A673 (cell line): ENCODE results near the gene NCOR1. TPM values are rescaled to one million over a fixed set of nuclear protein-coding genes. Genes with fewer than 3 reads are reported as not detected.
"Not testable (repeated sequence)": the region's sequence is repeated elsewhere in the genome, so short reads cannot be mapped to it uniquely, and the experiment has no call there.

Experiments
- BruUV-seq: library from RNA; stranded (reverse); fragments of 400-500 nt; replicated peaks from 2 replicates; lab custom pipeline; 2021; lab: Mats Ljungman, UMichigan
- CTCF ChIA-PET: fragments of 300-600 bp; sonication (Branson Sonifier 250); formaldehyde crosslinking; loops from one replicate; lab custom pipeline; 2022; ENCODE audit warnings: antibody characterized with exemption; lab: Charles Lee
- POLR2A ChIA-PET: fragments of 300-600 bp; sonication (Branson Sonifier 250); formaldehyde crosslinking; loops from one replicate; lab custom pipeline; 2022; ENCODE audit warnings: antibody characterized with exemption; ENCODE audit not compliant: low non-redundant PET; lab: Charles Lee
- DNase-seq: peaks from one replicate; pipeline ENCODE4 v3.0.0-alpha.2; 2015; ENCODE audit warnings: low spot score
- H3K27ac ChIP-seq: fragments of 200-600 bp; sonication (generic); 2 replicates; pipeline ENCODE4 v1.5.1; 2016; ENCODE audit warnings: mixed run types, low read depth, mild to moderate bottlenecking, mixed read lengths, antibody characterized with exemption, low read length; ENCODE audit not compliant: poor library complexity, severe bottlenecking
- H3K27me3 ChIP-seq: fragments of 200-600 bp; sonication (generic); replicated peaks from 2 replicates; pipeline ENCODE4 v1.6.1; 2017; ENCODE audit warnings: mixed run types, low read depth, mild to moderate bottlenecking, mixed read lengths, antibody characterized with exemption, low read length; ENCODE audit not compliant: insufficient read depth, poor library complexity
- H3K36me3 ChIP-seq: fragments of 200-600 bp; sonication (generic); 2 replicates; pipeline ENCODE4 v1.6.1; 2016; ENCODE audit warnings: mixed run types, mild to moderate bottlenecking, mixed read lengths, antibody characterized with exemption, low read length; ENCODE audit not compliant: insufficient read depth, poor library complexity, severe bottlenecking
- H3K4me1 ChIP-seq: fragments of 200-600 bp; sonication (generic); 2 replicates; pipeline ENCODE4 v1.6.1; 2017; ENCODE audit warnings: mixed run types, mild to moderate bottlenecking, mixed read lengths, antibody characterized with exemption, low read length; ENCODE audit not compliant: insufficient read depth, poor library complexity, severe bottlenecking
- H3K4me3 ChIP-seq: fragments of 200-600 bp; sonication (generic); 2 replicates; pipeline ENCODE4 v1.5.1; 2016; ENCODE audit warnings: low read depth, mixed run types, mild to moderate bottlenecking, mixed read lengths, low read length; ENCODE audit not compliant: poor library complexity, severe bottlenecking
- H3K9me3 ChIP-seq: fragments of 200-600 bp; sonication (generic); 2 replicates; pipeline ENCODE4 v1.6.1; 2016; ENCODE audit warnings: mixed run types, low read depth, mild to moderate bottlenecking, mixed read lengths, antibody characterized with exemption, low read length; ENCODE audit not compliant: poor library complexity, severe bottlenecking
- CTCF ChIP-seq: fragments of 300-800, 200-600 bp; sonication (generic); conservative IDR thresholded peaks from 2 replicates; pipeline ENCODE4 v1.5.1; 2017; ENCODE audit warnings: low read depth, mild to moderate bottlenecking, antibody characterized with exemption, low read length, moderate library complexity, mixed read lengths
- EZH2 ChIP-seq: fragments of 200-600 bp; sonication (generic); IDR thresholded peaks from 2 replicates; pipeline ENCODE4 v1.6.1; 2017; ENCODE audit warnings: borderline replicate concordance, low read depth, mild to moderate bottlenecking, mixed read lengths, antibody characterized with exemption, low read length; ENCODE audit not compliant: poor library complexity, severe bottlenecking
- intact Hi-C: fragments of 100-400 bp; cut with micrococcal nuclease; formaldehyde crosslinking; loops from one replicate; pipeline ENCODE4 v1.10.0; 2022; ENCODE audit not compliant: unreplicated experiment
- total RNA-seq: library from RNA; stranded (reverse); gene quantifications from 2 replicates; pipeline ENCODE4 v1.2.3, GENCODE V29; 2021

The NCOR1 gene
- total RNA-seq, 1 experiment from 2014 or later: 150 TPM

DNA sequence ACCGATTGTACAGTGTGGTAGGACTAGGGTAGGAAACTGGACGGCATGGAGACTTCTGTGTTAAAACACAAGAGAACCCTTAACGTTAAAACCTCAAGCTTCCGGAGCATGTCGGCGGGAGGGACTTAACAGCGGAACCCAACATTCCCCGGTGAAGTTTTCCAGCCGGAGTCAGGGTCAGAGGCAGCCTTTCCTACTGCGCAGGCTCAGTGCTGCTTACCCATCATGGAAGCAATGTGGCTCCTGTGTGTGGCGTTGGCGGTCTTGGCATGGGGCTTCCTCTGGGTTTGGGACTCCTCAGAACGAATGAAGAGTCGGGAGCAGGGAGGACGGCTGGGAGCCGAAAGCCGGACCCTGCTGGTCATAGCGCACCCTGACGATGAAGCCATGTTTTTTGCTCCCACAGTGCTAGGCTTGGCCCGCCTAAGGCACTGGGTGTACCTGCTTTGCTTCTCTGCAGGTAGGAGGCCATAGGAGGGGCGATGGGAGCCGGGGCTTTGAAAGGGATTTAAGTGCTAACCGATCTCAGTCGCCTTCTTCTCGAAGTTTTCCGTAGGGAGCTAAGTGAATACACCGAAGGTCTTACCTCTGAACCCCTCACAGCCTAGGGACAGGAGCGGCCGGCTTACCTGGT, 1.8 kb upstream of the NCOR1 start, which contains the start of gene PIGL:
TSS of gene PIGL (plus strand) at position 209 of the 634 bp plus-strand sequence. CDS start at position 226, 17 bp downstream.
- BruUV-seq: no TSS peak
- intact Hi-C loops: no loop called here

DNA sequence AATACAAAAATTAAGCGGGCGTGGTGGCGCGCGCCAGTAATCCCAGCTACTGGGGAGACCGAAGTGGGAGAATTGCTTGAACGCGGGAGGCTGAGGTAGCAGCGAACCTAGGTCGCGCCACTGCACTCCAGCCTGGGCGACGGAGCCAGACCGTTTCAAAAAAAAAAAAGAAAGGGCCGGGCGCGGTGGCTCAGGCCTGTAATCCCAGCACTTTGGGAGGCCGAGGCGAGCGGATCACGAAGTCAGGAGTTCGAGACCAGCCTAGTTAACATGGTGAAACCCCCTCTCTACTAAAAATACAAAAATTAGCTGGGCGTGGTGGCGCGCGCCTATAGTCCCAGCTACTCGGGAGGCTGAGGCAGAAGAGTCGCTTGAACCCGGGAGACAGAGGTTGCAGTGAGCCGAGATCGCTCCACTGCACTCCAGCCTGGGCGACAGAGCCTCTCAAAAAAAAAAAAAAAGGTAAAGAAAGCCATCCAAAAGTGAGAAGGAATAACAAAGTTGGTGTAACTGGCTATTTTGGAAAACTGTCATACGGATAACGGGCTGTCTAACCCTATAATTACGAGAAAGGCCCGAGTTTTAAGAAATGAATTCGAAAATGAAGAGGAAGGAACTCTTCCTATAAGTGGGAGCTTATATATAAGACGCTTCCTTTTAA, 1.1 kb upstream of the NCOR1 start:
- intact Hi-C loops, BruUV-seq: not testable (repeated sequence)

More for the DNA sequence above, 1.8 kb upstream of the NCOR1 start, which contains the start of gene PIGL:
- no peaks in the 10 kb centered on the region for H3K9me3 ChIP-seq
- ChIA-PET POLR2A (interaction anchor here (0.7 kb wide), 1 partner anchor 83 kb away, joined by 6 read pairs; no protein-coding TSS in a partner anchor), CTCF (interaction anchor here (0.6 kb wide), 1 partner anchor 43 kb away, joined by 4 read pairs; no protein-coding TSS in a partner anchor)
- TF ChIP-seq CTCF: no peak
- H3K27ac ChIP-seq: peak within 1 kb of the TSS; percentile 97
- H3K4me3 ChIP-seq: peak within 1 kb of the TSS; percentile 97
- DNase-seq: peak; percentile 96
- H3K4me1 ChIP-seq: peaks cover 19% of the 10 kb centered on the region
- no peaks in the 10 kb centered on the region for H3K27me3 ChIP-seq
- H3K36me3 ChIP-seq: no peaks in the 10 kb centered on the region

GRCh38 chr17:16215965-16216316, 607 bp upstream of the NCOR1 start:
- H3K4me3 ChIP-seq: peak overlapping the region; percentile 97
- peak overlapping the region; percentile 97 for H3K27ac ChIP-seq
- H3K9me3 ChIP-seq: no peaks in the 10 kb centered on the region
- ChIA-PET CTCF (no interaction called here), POLR2A (no interaction called here)
- TF ChIP-seq CTCF (no peak), EZH2 (no peak)
- H3K4me1 ChIP-seq: peaks cover 19% of the 10 kb centered on the region
- no peaks in the 10 kb centered on the region for H3K27me3 ChIP-seq
- H3K36me3 ChIP-seq: no peaks in the 10 kb centered on the region
- no peak for DNase-seq
- intact Hi-C loops: no loop called here
- no TSS peak for BruUV-seq

More for the DNA sequence above, 1.1 kb upstream of the NCOR1 start:
- Histone ChIP-seq H3K4me3 (peak overlapping the region; percentile 97), H3K4me1 (peaks cover 19% of the 10 kb centered on the region), H3K27ac (peak overlapping the region; percentile 97)
- H3K27me3 ChIP-seq, H3K9me3 ChIP-seq, DNase-seq, H3K36me3 ChIP-seq, CTCF ChIA-PET: not testable (repeated sequence)
- POLR2A ChIA-PET: interaction anchor here (0.5 to 0.7 kb wide), 2 partner anchors 84 to 164 kb away, joined by 4 to 6 read pairs; partner anchors contain the start of gene UBB

- DNase-seq: peak; percentile 42
- ChIA-PET CTCF (no interaction called here), POLR2A (no interaction called here)
- peak overlapping the region; percentile 97 for H3K27ac ChIP-seq
- H3K4me3 ChIP-seq: peak overlapping the region; percentile 97
- no TSS peak for BruUV-seq
- intact Hi-C loops: no loop called here
- no peaks in the 10 kb centered on the region for H3K9me3 ChIP-seq
- TF ChIP-seq CTCF: no peak
- TF ChIP-seq EZH2: no peak
- H3K27me3 ChIP-seq: no peaks in the 10 kb centered on the region
- H3K4me1 ChIP-seq: peaks cover 19% of the 10 kb centered on the region
- no peaks in the 10 kb centered on the region for H3K36me3 ChIP-seq
Observed at GRCh38 chr17:16215002-16215272, 397 bp downstream of the NCOR1 start.
